Smooth muscle cell of the brain vasculature (primary cell): ENCODE data around the gene C10orf62.
A peak's percentile ranks its signal among the peaks of the same experiment; 100 is the strongest.
"Not testable (repeated sequence)": the region's sequence is repeated elsewhere in the genome, so short reads cannot be mapped to it uniquely, and the experiment has no call there.

Experiments
- DNase-seq: peaks from one replicate; pipeline ENCODE4 v3.0.0-alpha.2; 2012; ENCODE audit warnings: low read depth, low spot score

Gene C10orf62

GRCh38 chr10:97627731-97628130, 38.2 kb downstream of the C10orf62 start:
- DNase-seq, result no peak

GRCh38 chr10:97628228-97628627, 38.7 kb downstream of the C10orf62 start:
- DNase-seq, result no peak

- no peak for DNase-seq
Measured at GRCh38 chr10:97629289-97629688, 39.8 kb downstream of the C10orf62 start.

GRCh38 chr10:97631098-97631497, 41.6 kb downstream of the C10orf62 start:
- DNase-seq, result no peak

- peak; percentile 65 for DNase-seq
Measured at GRCh38 chr10:97632949-97633884, 43.7 kb downstream of the C10orf62 start, which contains the start of gene MORN4. Gene MORN4 (minus strand): TSS chr10:97633500. CDS start chr10:97619653, 13,847 bp downstream.

GRCh38 chr10:97633921-97634320, 44.4 kb downstream of the C10orf62 start:
- DNase-seq, result no peak

- DNase-seq, result no peak
Measured at GRCh38 chr10:97635577-97635976, 46.1 kb downstream of the C10orf62 start.

GRCh38 chr10:97639090-97639489, 49.6 kb downstream of the C10orf62 start:
- DNase-seq, result not testable (repeated sequence)

GRCh38 chr10:97640174-97640867, 50.8 kb downstream of the C10orf62 start, which contains the start of gene PI4K2A:
Gene PI4K2A (plus strand): TSS chr10:97640671. CDS start chr10:97640743, 72 bp downstream.
- DNase-seq, result peak; percentile 98
